ENCODE results near the gene PLEKHG3.

Gene PLEKHG3

GRCh38 chr14:64695071-64695470 lies 9.2 kb upstream of the PLEKHG3 start:
- no peak for TF ChIP-seq GATA2 (IDR thresholded peaks at IDR 0.05; ENCODE audit: low read depth, low read length)
- TF ChIP-seq GATA3 (IDR thresholded peaks at IDR 0.05; ENCODE audit: low read depth, low read length): no peak

GRCh38 chr14:64696355-64696857 lies 7.8 kb upstream of the PLEKHG3 start:
- no peak for TF ChIP-seq GATA2 (IDR thresholded peaks at IDR 0.05; ENCODE audit: low read depth, low read length)
- no peak for TF ChIP-seq GATA3 (IDR thresholded peaks at IDR 0.05; ENCODE audit: low read depth, low read length)

GRCh38 chr14:64698903-64699302 lies 5.3 kb upstream of the PLEKHG3 start:
- TF ChIP-seq GATA3 (IDR thresholded peaks at IDR 0.05; ENCODE audit: low read depth, low read length): no peak
- TF ChIP-seq GATA2 (IDR thresholded peaks at IDR 0.05; ENCODE audit: low read depth, low read length): no peak

- TF ChIP-seq GATA2 (IDR thresholded peaks at IDR 0.05; ENCODE audit: low read depth, low read length) (no peak), GATA3 (IDR thresholded peaks at IDR 0.05; ENCODE audit: low read depth, low read length) (no peak)
Observed at GRCh38 chr14:64700290-64700689, 3.9 kb upstream of the PLEKHG3 start.

GRCh38 chr14:64700894-64701293 lies 3.3 kb upstream of the PLEKHG3 start:
- TF ChIP-seq GATA3 (IDR thresholded peaks at IDR 0.05; ENCODE audit: low read depth, low read length) (no peak), GATA2 (IDR thresholded peaks at IDR 0.05; ENCODE audit: low read depth, low read length) (no peak)

- TF ChIP-seq GATA3 (IDR thresholded peaks at IDR 0.05; ENCODE audit: low read depth, low read length): no peak
- no peak for TF ChIP-seq GATA2 (IDR thresholded peaks at IDR 0.05; ENCODE audit: low read depth, low read length)
Observed at GRCh38 chr14:64701660-64702059, 2.6 kb upstream of the PLEKHG3 start.

- TF ChIP-seq GATA2 (IDR thresholded peaks at IDR 0.05; ENCODE audit: low read depth, low read length) (no peak), GATA3 (IDR thresholded peaks at IDR 0.05; ENCODE audit: low read depth, low read length) (no peak)
Observed at GRCh38 chr14:64702493-64703394, 1.5 kb upstream of the PLEKHG3 start.

GRCh38 chr14:64703395-64704142 lies 655 bp upstream of the PLEKHG3 start:
- no peak for TF ChIP-seq GATA2 (IDR thresholded peaks at IDR 0.05; ENCODE audit: low read depth, low read length)

- no peak for TF ChIP-seq GATA3 (IDR thresholded peaks at IDR 0.05; ENCODE audit: low read depth, low read length)
- peak; percentile 5; the same call in 1 of the 2 replicates for TF ChIP-seq GATA2 (IDR thresholded peaks at IDR 0.05; ENCODE audit: low read depth, low read length)
Observed at GRCh38 chr14:64704743-64705380, 638 bp downstream of the PLEKHG3 start.

- TF ChIP-seq GATA2 (IDR thresholded peaks at IDR 0.05; ENCODE audit: low read depth, low read length): no peak
- no peak for TF ChIP-seq GATA3 (IDR thresholded peaks at IDR 0.05; ENCODE audit: low read depth, low read length)
Observed at GRCh38 chr14:64705381-64706118, 1.3 kb downstream of the PLEKHG3 start.

- TF ChIP-seq GATA2 (IDR thresholded peaks at IDR 0.05; ENCODE audit: low read depth, low read length) (no peak), GATA3 (IDR thresholded peaks at IDR 0.05; ENCODE audit: low read depth, low read length) (no peak)
Observed at GRCh38 chr14:64706119-64706592, 1.9 kb downstream of the PLEKHG3 start.

GRCh38 chr14:64706593-64707193 lies 2.5 kb downstream of the PLEKHG3 start:
- TF ChIP-seq GATA3 (IDR thresholded peaks at IDR 0.05; ENCODE audit: low read depth, low read length): no peak
- no peak for TF ChIP-seq GATA2 (IDR thresholded peaks at IDR 0.05; ENCODE audit: low read depth, low read length)

- TF ChIP-seq GATA2 (IDR thresholded peaks at IDR 0.05; ENCODE audit: low read depth, low read length) (no peak), GATA3 (IDR thresholded peaks at IDR 0.05; ENCODE audit: low read depth, low read length) (no peak)
Observed at GRCh38 chr14:64707661-64708060, 3.4 kb downstream of the PLEKHG3 start.

Measured in SH-SY5Y (cell line).